ENCODE results near the gene RMDN3. TPM values are rescaled to one million over a fixed set of nuclear protein-coding genes. Genes with fewer than 3 reads are reported as not detected.

The RMDN3 gene
- total and polyA plus RNA-seq, 9 of the 15 experiments (the other 6 are each of a cell fraction or from before 2014, with no cell fraction given), result 8.1 to 38.2 (median 25.9) TPM

DNA sequence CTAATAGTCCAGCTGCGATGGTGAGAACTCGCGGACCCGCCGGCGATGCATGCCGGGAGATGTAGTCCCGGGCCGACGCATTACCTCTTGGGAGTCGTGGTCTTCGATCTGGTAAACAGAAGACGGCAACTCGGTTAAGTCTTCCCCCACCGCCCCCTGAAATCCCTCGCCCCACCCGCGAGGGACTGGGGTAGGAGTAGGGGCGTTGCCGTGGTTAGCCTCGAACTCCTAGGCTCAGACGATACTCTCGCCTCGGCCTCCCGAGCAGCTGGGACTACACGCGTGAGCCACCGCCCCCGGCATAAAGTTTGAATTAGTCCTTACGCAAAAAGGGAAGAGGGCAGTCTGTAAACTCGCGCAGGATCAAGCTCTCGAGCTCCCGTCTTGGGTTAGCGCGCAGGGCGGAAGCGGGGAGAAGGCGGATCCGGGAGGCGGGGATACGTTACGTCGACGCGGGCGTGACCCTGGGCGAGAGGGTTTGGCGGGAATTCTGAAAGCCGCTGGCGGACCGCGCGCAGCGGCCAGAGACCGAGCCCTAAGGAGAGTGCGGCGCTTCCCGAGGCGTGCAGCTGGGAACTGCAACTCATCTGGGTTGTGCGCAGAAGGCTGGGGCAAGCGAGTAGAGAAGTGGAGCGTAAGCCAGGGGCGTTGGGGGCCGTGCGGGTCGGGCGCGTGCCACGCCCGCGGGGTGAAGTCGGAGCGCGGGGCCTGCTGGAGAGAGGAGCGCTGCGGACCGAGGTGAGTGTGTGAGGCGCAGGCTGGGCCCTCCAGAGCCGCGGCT is 60.2 kb downstream of the RMDN3 start, which contains the start of gene RAD51 (continued):
- TF ChIP-seq, protein P1, sequence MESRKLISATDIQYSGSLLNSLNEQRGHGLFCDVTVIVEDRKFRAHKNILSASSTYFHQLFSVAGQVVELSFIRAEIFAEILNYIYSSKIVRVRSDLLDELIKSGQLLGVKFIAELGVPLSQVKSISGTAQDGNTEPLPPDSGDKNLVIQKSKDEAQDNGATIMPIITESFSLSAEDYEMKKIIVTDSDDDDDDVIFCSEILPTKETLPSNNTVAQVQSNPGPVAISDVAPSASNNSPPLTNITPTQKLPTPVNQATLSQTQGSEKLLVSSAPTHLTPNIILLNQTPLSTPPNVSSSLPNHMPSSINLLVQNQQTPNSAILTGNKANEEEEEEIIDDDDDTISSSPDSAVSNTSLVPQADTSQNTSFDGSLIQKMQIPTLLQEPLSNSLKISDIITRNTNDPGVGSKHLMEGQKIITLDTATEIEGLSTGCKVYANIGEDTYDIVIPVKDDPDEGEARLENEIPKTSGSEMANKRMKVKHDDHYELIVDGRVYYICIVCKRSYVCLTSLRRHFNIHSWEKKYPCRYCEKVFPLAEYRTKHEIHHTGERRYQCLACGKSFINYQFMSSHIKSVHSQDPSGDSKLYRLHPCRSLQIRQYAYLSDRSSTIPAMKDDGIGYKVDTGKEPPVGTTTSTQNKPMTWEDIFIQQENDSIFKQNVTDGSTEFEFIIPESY (CRISPR knock-in tag; IDR thresholded peaks at IDR 0.05), result peak; percentile 79
- TF ChIP-seq HNRNPLL (IDR thresholded peaks at IDR 0.05; ENCODE audit: low read depth, low read length, poor library complexity, severe bottlenecking), result peak; percentile 95
- TF ChIP-seq SMARCE1 (IDR thresholded peaks at IDR 0.05), result no peak
- 0 out of 2 replicates have a peak, but pooled peaks have one; percentile 2 for TF ChIP-seq MEF2A (IDR thresholded peaks at IDR 0.05; ENCODE audit: control insufficient read depth, low read depth, low read length)
- TF ChIP-seq SRSF1 (IDR thresholded peaks at IDR 0.05; ENCODE audit: low read depth, low read length), result no peak
- 0 out of 2 replicates have a peak, but pooled peaks have one; percentile 23 for TF ChIP-seq FOXJ2 (tag; IDR thresholded peaks at IDR 0.05)
- TF ChIP-seq MCM3 (IDR thresholded peaks at IDR 0.05), result no peak
- TF ChIP-seq ZFX (CRISPR knock-in tag; IDR thresholded peaks at IDR 0.05), result peak; percentile 89
- TF ChIP-seq FOSL1 (tag; conservative IDR thresholded peaks at IDR 0.05), result no peak
- peak; percentile 77; the same call in 1 of the 2 replicates for TF ChIP-seq ELF2 (CRISPR knock-in tag; IDR thresholded peaks at IDR 0.05)
- no peak for TF ChIP-seq ZNF551 (CRISPR knock-in tag; IDR thresholded peaks at IDR 0.05)
- no peak for TF ChIP-seq SMC3 (conservative IDR thresholded peaks at IDR 0.05; ENCODE audit: insufficient read depth, low read depth, low read length)
- TF ChIP-seq E2F3 (CRISPR knock-in tag; IDR thresholded peaks at IDR 0.05), result peak; percentile 95
- TF ChIP-seq, protein P2, sequence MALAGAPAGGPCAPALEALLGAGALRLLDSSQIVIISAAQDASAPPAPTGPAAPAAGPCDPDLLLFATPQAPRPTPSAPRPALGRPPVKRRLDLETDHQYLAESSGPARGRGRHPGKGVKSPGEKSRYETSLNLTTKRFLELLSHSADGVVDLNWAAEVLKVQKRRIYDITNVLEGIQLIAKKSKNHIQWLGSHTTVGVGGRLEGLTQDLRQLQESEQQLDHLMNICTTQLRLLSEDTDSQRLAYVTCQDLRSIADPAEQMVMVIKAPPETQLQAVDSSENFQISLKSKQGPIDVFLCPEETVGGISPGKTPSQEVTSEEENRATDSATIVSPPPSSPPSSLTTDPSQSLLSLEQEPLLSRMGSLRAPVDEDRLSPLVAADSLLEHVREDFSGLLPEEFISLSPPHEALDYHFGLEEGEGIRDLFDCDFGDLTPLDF (CRISPR knock-in tag; IDR thresholded peaks at IDR 0.05), result peak; percentile 97
- TF ChIP-seq, protein P3, sequence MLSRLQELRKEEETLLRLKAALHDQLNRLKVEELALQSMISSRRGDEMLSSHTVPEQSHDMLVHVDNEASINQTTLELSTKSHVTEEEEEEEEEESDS (CRISPR knock-in tag; IDR thresholded peaks at IDR 0.05), result no peak
- TF ChIP-seq ARID1B (IDR thresholded peaks at IDR 0.05), result peak; percentile 34; the same call in 1 of the 2 replicates
- no peak for TF ChIP-seq ZNF134 (CRISPR knock-in tag; conservative IDR thresholded peaks at IDR 0.05)
- TF ChIP-seq KAT7 (CRISPR knock-in tag; IDR thresholded peaks at IDR 0.05; ENCODE audit: borderline replicate concordance), result peak; percentile 95
- TF ChIP-seq, protein P4, sequence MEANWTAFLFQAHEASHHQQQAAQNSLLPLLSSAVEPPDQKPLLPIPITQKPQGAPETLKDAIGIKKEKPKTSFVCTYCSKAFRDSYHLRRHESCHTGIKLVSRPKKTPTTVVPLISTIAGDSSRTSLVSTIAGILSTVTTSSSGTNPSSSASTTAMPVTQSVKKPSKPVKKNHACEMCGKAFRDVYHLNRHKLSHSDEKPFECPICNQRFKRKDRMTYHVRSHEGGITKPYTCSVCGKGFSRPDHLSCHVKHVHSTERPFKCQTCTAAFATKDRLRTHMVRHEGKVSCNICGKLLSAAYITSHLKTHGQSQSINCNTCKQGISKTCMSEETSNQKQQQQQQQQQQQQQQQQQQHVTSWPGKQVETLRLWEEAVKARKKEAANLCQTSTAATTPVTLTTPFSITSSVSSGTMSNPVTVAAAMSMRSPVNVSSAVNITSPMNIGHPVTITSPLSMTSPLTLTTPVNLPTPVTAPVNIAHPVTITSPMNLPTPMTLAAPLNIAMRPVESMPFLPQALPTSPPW (CRISPR knock-in tag; IDR thresholded peaks at IDR 0.05), result peak; percentile 70
- TF ChIP-seq ELF4 (CRISPR knock-in tag; IDR thresholded peaks at IDR 0.05), result no peak
- TF ChIP-seq, protein P5, sequence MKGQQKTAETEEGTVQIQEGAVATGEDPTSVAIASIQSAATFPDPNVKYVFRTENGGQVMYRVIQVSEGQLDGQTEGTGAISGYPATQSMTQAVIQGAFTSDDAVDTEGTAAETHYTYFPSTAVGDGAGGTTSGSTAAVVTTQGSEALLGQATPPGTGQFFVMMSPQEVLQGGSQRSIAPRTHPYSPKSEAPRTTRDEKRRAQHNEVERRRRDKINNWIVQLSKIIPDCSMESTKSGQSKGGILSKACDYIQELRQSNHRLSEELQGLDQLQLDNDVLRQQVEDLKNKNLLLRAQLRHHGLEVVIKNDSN (CRISPR knock-in tag; IDR thresholded peaks at IDR 0.05), result no peak

All from K562 (cell line).